H1 (cell line): Measurements from ENCODE around the gene TRMT6. TPM values are rescaled to one million over a fixed set of nuclear protein-coding genes. Genes with fewer than 3 reads are reported as not detected.

Source experiments
- CTCF ChIA-PET: fragments of 300-600 bp; sonication (Branson Sonifier 250); formaldehyde crosslinking; loops from one replicate; lab custom pipeline; 2021; ENCODE audit not compliant: partially characterized antibody; lab: Charles Lee
- POLR2A ChIA-PET: fragments of 300-600 bp; sonication (Branson Sonifier 250); formaldehyde crosslinking; loops from one replicate; lab custom pipeline; 2021; ENCODE audit warnings: inconsistent platforms; ENCODE audit not compliant: partially characterized antibody; lab: Charles Lee
- DNase-seq, 2 experiments: peaks; one replicate each; pipeline versions ENCODE4 v3.0.0 to v3.0.0-alpha.2; 2010 to 2022; ENCODE audit warnings: low spot score in 2 of 2, low read depth in 1 of 2, mixed read lengths in 1 of 2
- FAIRE-seq: peaks from 2 replicates; lab custom pipeline; 2011; peaks lifted over from hg19 to GRCh38; lab: Jason Lieb, UNC
- H2AFZ ChIP-seq: 2 replicates; pipeline ENCODE4 v1.8.1; 2012; ENCODE audit warnings: low read length, inconsistent platforms
- H2AK5ac ChIP-seq: 2 replicates; pipeline ENCODE4 v1.6.1; 2013; ENCODE audit warnings: low read depth, low read length
- H2BK120ac ChIP-seq: replicated peaks from 2 replicates; pipeline ENCODE3; 2013; ENCODE audit warnings: low read depth, low read length, inconsistent platforms
- H2BK12ac ChIP-seq: 2 replicates; pipeline ENCODE4 v1.6.1; 2013; ENCODE audit warnings: low read depth, low read length
- H2BK15ac ChIP-seq: 2 replicates; pipeline ENCODE4 v1.6.1; 2013; ENCODE audit warnings: low read length
- H2BK20ac ChIP-seq: 2 replicates; pipeline ENCODE4 v1.6.1; 2013; ENCODE audit warnings: low read length
- H2BK5ac ChIP-seq: 2 replicates; pipeline ENCODE4 v1.6.1; 2013; ENCODE audit warnings: low read depth, low read length
- H3K14ac ChIP-seq: 2 replicates; pipeline ENCODE4 v1.6.1; 2013; ENCODE audit warnings: inconsistent platforms; ENCODE audit not compliant: insufficient read length
- H3K18ac ChIP-seq: 2 replicates; pipeline ENCODE4 v1.6.1; 2013; ENCODE audit warnings: low read length; ENCODE audit errors: extremely low read depth
- H3K23ac ChIP-seq: 2 replicates; pipeline ENCODE4 v1.6.1; 2013; ENCODE audit warnings: inconsistent platforms; ENCODE audit not compliant: insufficient read length
- H3K23me2 ChIP-seq: 2 replicates; pipeline ENCODE4 v1.6.1; 2013; ENCODE audit warnings: low read depth, low read length
- H3K27ac ChIP-seq: 2 replicates; pipeline ENCODE4 v1.6.1; 2011; ENCODE audit warnings: low read depth, low read length, inconsistent platforms
- H3K27me3 ChIP-seq, 4 experiments: replicated peaks in 1 of 4; 1 replicate in 1 of 4; 2 replicates in 3 of 4; pipeline versions ENCODE4 v1.6.1 to v1.8.1; 2011 to 2013; ENCODE audit warnings: low read length in 3 of 4, mild to moderate bottlenecking in 3 of 4, inconsistent platforms in 2 of 4, mixed read lengths in 2 of 4, moderate library complexity in 1 of 4; ENCODE audit not compliant: control insufficient read depth in 3 of 4, insufficient read depth in 3 of 4; ENCODE audit errors: extremely low read depth in 1 of 4
- H3K36me3 ChIP-seq, 4 experiments: 2 replicates each; pipeline versions ENCODE4 v1.6.1 to v1.8.1; 2011 to 2013; ENCODE audit warnings: mild to moderate bottlenecking in 4 of 4, low read length in 3 of 4, moderate library complexity in 2 of 4, control low read depth in 1 of 4, inconsistent platforms in 1 of 4; ENCODE audit not compliant: insufficient read depth in 4 of 4, control insufficient read depth in 2 of 4
- H3K4ac ChIP-seq: replicated peaks from 2 replicates; pipeline ENCODE3; 2013; ENCODE audit warnings: low read length, low read depth, mixed read lengths, inconsistent platforms; ENCODE audit not compliant: insufficient read length
- H3K4me1 ChIP-seq, 4 experiments: replicated peaks in 1 of 4; 1 replicate in 1 of 4; 2 replicates in 3 of 4; pipeline versions ENCODE4 v1.6.1 to v1.8.1; 2011 to 2013; ENCODE audit warnings: low read length in 3 of 4, inconsistent platforms in 2 of 4, mixed read lengths in 1 of 4; ENCODE audit not compliant: insufficient read depth in 4 of 4, control insufficient read depth in 3 of 4
- H3K4me2 ChIP-seq, 2 experiments: 2 replicates each; pipeline versions ENCODE4 v1.6.1 to v1.8.1; 2011 to 2013; ENCODE audit warnings: low read depth in 2 of 2, low read length in 2 of 2, control low read depth in 1 of 2, inconsistent platforms in 1 of 2, mild to moderate bottlenecking in 1 of 2; ENCODE audit not compliant: insufficient read depth in 1 of 2
- H3K4me3 ChIP-seq, 4 experiments: fragments of 200-600, 300-600 bp in 1 of 4; sonication (generic), shearing (Covaris generic), sonication (Bioruptor Twin) in 1 of 4; 2 replicates each; pipeline versions ENCODE4 v1.5.1 to v1.8.1; 2011 to 2016; ENCODE audit warnings: low read length in 4 of 4, low read depth in 3 of 4, control low read depth in 2 of 4, inconsistent platforms in 2 of 4, mild to moderate bottlenecking in 2 of 4, mixed read lengths in 1 of 4, moderate library complexity in 1 of 4; ENCODE audit not compliant: insufficient read depth in 2 of 4; ENCODE audit errors: extremely low read depth in 1 of 4
- H3K56ac ChIP-seq: replicated peaks from 2 replicates; pipeline ENCODE3; 2013; ENCODE audit warnings: low read depth, mild to moderate bottlenecking, mixed read lengths, low read length, inconsistent platforms; ENCODE audit not compliant: insufficient read length
- H3K79me1 ChIP-seq: 2 replicates; pipeline ENCODE4 v1.6.1; 2013; ENCODE audit warnings: low read depth, low read length, control low read depth
- H3K79me2 ChIP-seq, 2 experiments: 2 replicates each; pipeline versions ENCODE4 v1.6.1 to v1.8.1; 2012 to 2013; ENCODE audit warnings: low read length in 2 of 2, mild to moderate bottlenecking in 2 of 2, inconsistent platforms in 1 of 2; ENCODE audit not compliant: insufficient read depth in 2 of 2, control insufficient read depth in 1 of 2
- H3K9ac ChIP-seq, 4 experiments: replicated peaks in 1 of 4; 1 replicate in 1 of 4; 2 replicates in 3 of 4; pipeline versions ENCODE4 v1.6.1 to v1.8.1; 2011 to 2013; ENCODE audit warnings: low read depth in 3 of 4, low read length in 3 of 4, control low read depth in 2 of 4, mild to moderate bottlenecking in 2 of 4, moderate library complexity in 2 of 4, inconsistent platforms in 1 of 4; ENCODE audit errors: extremely low read depth in 1 of 4
- H3K9me3 ChIP-seq, 2 experiments: 2 replicates each; pipeline versions ENCODE4 v1.6.1 to v1.8.1; 2012 to 2013; ENCODE audit warnings: mild to moderate bottlenecking in 2 of 2, moderate library complexity in 2 of 2, control low read depth in 1 of 2, inconsistent platforms in 1 of 2, low read depth in 1 of 2, low read length in 1 of 2, mixed read lengths in 1 of 2; ENCODE audit not compliant: insufficient read depth in 2 of 2
- H4K20me1 ChIP-seq, 2 experiments: replicated peaks in 1 of 2; 2 replicates each; pipeline versions ENCODE3 to v1.8.1; 2011 to 2013; ENCODE audit warnings: inconsistent platforms in 2 of 2, low read length in 2 of 2, mild to moderate bottlenecking in 1 of 2; ENCODE audit not compliant: insufficient read depth in 2 of 2, control insufficient read depth in 1 of 2
- H4K5ac ChIP-seq: 2 replicates; pipeline ENCODE4 v1.6.1; 2013; ENCODE audit warnings: low read length, low read depth, mixed read lengths, inconsistent platforms; ENCODE audit not compliant: insufficient read length
- H4K8ac ChIP-seq: 2 replicates; pipeline ENCODE4 v1.8.0; 2013; ENCODE audit warnings: mild to moderate bottlenecking, moderate library complexity, low read length, inconsistent platforms; ENCODE audit not compliant: insufficient read depth; ENCODE audit errors: extremely low read depth
- H4K91ac ChIP-seq: replicated peaks from 2 replicates; pipeline ENCODE3; 2013; ENCODE audit warnings: low read length, mixed read lengths, inconsistent platforms; ENCODE audit not compliant: insufficient read length
- ASH2L ChIP-seq: fragments of 200-600, 300-600 bp; sonication (generic); IDR thresholded peaks from one replicate; pipeline ENCODE4 v1.7.1; 2017; ENCODE audit warnings: low read length
- CEBPB ChIP-seq: IDR thresholded peaks from 2 replicates; pipeline ENCODE4 v1.6.1; 2012; ENCODE audit warnings: low read depth, low read length
- HDAC2 ChIP-seq, 2 experiments: fragments of 300-600 bp in 1 of 2; sonication (generic) in 1 of 2; IDR thresholded peaks; 2 replicates each; pipeline ENCODE4 v1.6.1; 2011 to 2012; ENCODE audit warnings: low read depth in 2 of 2, low read length in 2 of 2, mild to moderate bottlenecking in 2 of 2, moderate library complexity in 2 of 2, borderline replicate concordance in 1 of 2, inconsistent platforms in 1 of 2
- KDM1A ChIP-seq: fragments of 200-600, 300-600 bp; sonication (generic); IDR thresholded peaks from 2 replicates; pipeline ENCODE4 v1.7.1; 2016; ENCODE audit warnings: mild to moderate bottlenecking, low read length, borderline replicate concordance
- KDM4A ChIP-seq: IDR thresholded peaks from one replicate; pipeline ENCODE4 v1.7.1; 2012; ENCODE audit warnings: low read depth, mild to moderate bottlenecking, moderate library complexity, low read length, inconsistent platforms; ENCODE audit not compliant: severe bottlenecking
- POU5F1 ChIP-seq: IDR thresholded peaks from 2 replicates; pipeline ENCODE4 v1.6.1; 2011; ENCODE audit warnings: low read depth, mild to moderate bottlenecking, low read length, moderate library complexity
- SUZ12 ChIP-seq: fragments of 200-600 bp; sonication (generic); IDR thresholded peaks from 2 replicates; pipeline ENCODE4 v1.6.1; 2012; ENCODE audit warnings: mild to moderate bottlenecking, inconsistent platforms, low read length, moderate library complexity, mixed read lengths
- TAF7 ChIP-seq: optimal IDR thresholded peaks from 2 replicates; pipeline ENCODE3; 2011; ENCODE audit warnings: low read depth, mild to moderate bottlenecking, inconsistent platforms, low read length, moderate library complexity, borderline replicate concordance
- TCF12 ChIP-seq: IDR thresholded peaks from 2 replicates; pipeline ENCODE4 v1.6.1; 2011; ENCODE audit warnings: low read depth, mild to moderate bottlenecking, low read length
- TEAD4 ChIP-seq: IDR thresholded peaks from 2 replicates; pipeline ENCODE4 v1.6.1; 2012; ENCODE audit warnings: low read depth, low read length, inconsistent platforms, mixed read lengths
- WGBS, 2 experiments: shearing (Covaris generic) in 1 of 2; methylation state at CpG; one replicate each; pipeline versions ENCODE4 v1.1.6 to v1.1.7; 2013 to 2015; ENCODE audit warnings: low lambda C conversion rate in 2 of 2, mixed read lengths in 2 of 2, inconsistent platforms in 1 of 2, low coverage in 1 of 2, missing lambda C conversion rate in 1 of 2; ENCODE audit not compliant: insufficient replicate concordance in 2 of 2, insufficient coverage in 1 of 2, insufficient read length in 1 of 2; ENCODE audit errors: extremely low coverage in 1 of 2, missing lambda C conversion rate in 1 of 2; 5-methylcytosine and 5-hydroxymethylcytosine counted together
- polyA plus RNA-seq, 7 experiments: library from polyadenylated mRNA; depleted of rRNA in 3 of 7; stranded (reverse) in 5 of 7; unstranded in 2 of 7; fragments of >200 nt in 5 of 7; fragments of 200-250 nt in 2 of 7; gene quantifications; 1 replicate in 5 of 7; 2 replicates in 1 of 7; 4 replicates in 1 of 7; pipeline versions ENCODE4 v1.2.1 to v1.2.3, GENCODE V29; 2011 to 2013; ENCODE audit warnings: missing spikeins in 2 of 7, mixed read lengths in 2 of 7
- total RNA-seq: library from RNA; stranded (reverse); fragmentation: NEBNext Ultra II Directional; extraction: Animal tissue kit (Norgen Biotek cat#: 25700); gene quantifications from 2 replicates; pipeline ENCODE4 v1.2.1, GENCODE V29; 2021
- TF ChIP-seq, protein P1 (sequence below): IDR thresholded peaks from 2 replicates; pipeline ENCODE4 v1.6.1; 2012; ENCODE audit warnings: inconsistent platforms

The TRMT6 gene
- total and polyA plus RNA-seq, 2 of the 8 experiments (the other 6 are each of a cell fraction or from before 2014, with no cell fraction given), result 6.9 to 23.3 TPM

DNA sequence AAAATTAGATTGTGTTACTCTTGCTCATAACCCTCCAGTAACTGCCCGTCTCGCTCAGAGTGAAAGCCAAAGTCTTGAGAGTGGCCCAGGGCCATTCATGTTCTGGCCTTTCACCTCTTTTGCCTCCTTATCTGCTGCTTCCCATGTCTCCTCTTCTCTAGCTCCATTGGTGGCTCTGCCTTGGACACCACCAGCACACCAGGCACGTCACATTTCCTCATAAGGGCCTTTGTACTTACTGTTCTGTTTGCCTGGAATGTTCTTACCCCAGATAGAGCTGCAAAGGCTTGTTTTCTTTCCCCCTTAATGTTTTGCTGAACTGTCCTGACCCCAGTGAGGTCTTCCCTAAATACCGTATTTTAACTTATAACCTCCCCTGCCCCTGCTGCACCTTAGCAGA is 29.5 kb upstream of the TRMT6 start:
- Histone ChIP-seq H2BK5ac (no peak overlapping the region), H3K56ac (no peak overlapping the region), H4K5ac (no peak overlapping the region), H3K36me3 (peaks cover 10 to 44% (median 20%) of the 10 kb centered on the region in 4 experiments), H3K27ac (no peak overlapping the region), H2BK15ac (no peak overlapping the region), H2AFZ (no peak overlapping the region), H3K4me3 (no peak overlapping the region), H2BK20ac (no peak overlapping the region), H2BK12ac (no peak overlapping the region), H3K23ac (no peak overlapping the region), H3K4ac (no peak overlapping the region), H3K18ac (no peak overlapping the region), H3K4me1 (no peaks in the 10 kb centered on the region), H3K23me2 (no peaks in the 10 kb centered on the region), H3K9ac (no peak overlapping the region), H3K27me3 (no peaks in the 10 kb centered on the region), H2AK5ac (no peak overlapping the region), H3K9me3 (no peaks in the 10 kb centered on the region), H3K79me1 (no peaks in the 10 kb centered on the region), H2BK120ac (no peak overlapping the region), H4K91ac (no peak overlapping the region), H3K14ac (no peak overlapping the region), H4K20me1 (peaks cover 2 to 4% of the 10 kb centered on the region in 2 experiments), H3K79me2 (no peaks in the 10 kb centered on the region), H3K4me2 (no peak overlapping the region), H4K8ac (no peak overlapping the region)
- WGBS, 2 experiments, result 85% methylated on average over 4 of the region's 4 CpGs; no CpG with 5 or more reads in 1 of the 2 experiments
- ChIA-PET CTCF (interaction anchor here (1.0 to 1.8 kb wide), 4 partner anchors 10 to 94 kb away, joined by 3 to 6 read pairs (median 3); no protein-coding TSS in a partner anchor), POLR2A (no interaction called here)
- FAIRE-seq, result no peak
- TF ChIP-seq, protein P1, sequence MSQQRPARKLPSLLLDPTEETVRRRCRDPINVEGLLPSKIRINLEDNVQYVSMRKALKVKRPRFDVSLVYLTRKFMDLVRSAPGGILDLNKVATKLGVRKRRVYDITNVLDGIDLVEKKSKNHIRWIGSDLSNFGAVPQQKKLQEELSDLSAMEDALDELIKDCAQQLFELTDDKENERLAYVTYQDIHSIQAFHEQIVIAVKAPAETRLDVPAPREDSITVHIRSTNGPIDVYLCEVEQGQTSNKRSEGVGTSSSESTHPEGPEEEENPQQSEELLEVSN, result no peak
- TF ChIP-seq SUZ12 (no peak), TAF7 (no peak), KDM1A (no peak), TEAD4 (no peak), CEBPB (no peak), POU5F1 (no peak), KDM4A (no peak), TCF12 (no peak), HDAC2 (IDR thresholded peaks at IDR 0.05; ENCODE audit: borderline replicate concordance in 1 of 2, low read depth in 2 of 2, low read length in 2 of 2) (no peak), ASH2L (no peak)
- no peak for DNase-seq
